Mucosa of descending colon (tissue), 3 donors: Measurements from ENCODE around the gene CIC. TPM values are rescaled to one million over a fixed set of nuclear protein-coding genes. Genes with fewer than 3 reads are reported as not detected.
"Not testable (repeated sequence)": the region's sequence is repeated elsewhere in the genome, so short reads cannot be mapped to it uniquely, and the experiment has no call there.

ENCODE experiments used
- ATAC-seq: fragments of 200-7000 bp; cut with Tn5 transposase; one replicate; pipeline ENCODE4 v1.9.1; 2020; ENCODE audit warnings: mild to moderate bottlenecking, moderate library complexity
- DNase-seq, 3 donors: peaks; one replicate each; pipeline ENCODE4 v3.0.0-alpha.2; 2020
- H3K36me3 ChIP-seq: fragments of 200-600 bp; one replicate; pipeline ENCODE4 v1.8.0; 2021; ENCODE audit warnings: low read depth, mild to moderate bottlenecking
- H3K4me1 ChIP-seq: fragments of 200-600 bp; one replicate; pipeline ENCODE4 v1.8.0; 2021; ENCODE audit warnings: low read depth, mild to moderate bottlenecking
- H3K4me3 ChIP-seq: fragments of 200-600 bp; one replicate; pipeline ENCODE4 v1.8.0; 2021; ENCODE audit warnings: mild to moderate bottlenecking
- H3K9me3 ChIP-seq: fragments of 200-600 bp; one replicate; pipeline ENCODE4 v1.8.0; 2021; ENCODE audit warnings: mild to moderate bottlenecking
- intact Hi-C, 2 donors: fragments of 100-400 bp; cut with DNase I in 1 of 2; cut with micrococcal nuclease in 1 of 2; formaldehyde crosslinking; loops; one replicate each; pipeline versions ENCODE4 v1.11.0 to v1.11.1; 2022; cut with DNase I, micrococcal nuclease
- total RNA-seq, 3 donors: library from RNA; stranded (reverse); fragmentation: NEBNext Ultra II Directional in 2 of 3; extraction: Animal tissue kit (Norgen Biotek cat#: 25700) in 2 of 3; gene quantifications; one replicate each; pipeline versions ENCODE4 v1.2.1 to v1.2.4, GENCODE V29; 2021 to 2023
- TF ChIP-seq, protein P1 (sequence below): fragments of 200-600 bp; IDR thresholded peaks from one replicate; pipeline ENCODE4 v1.8.0; 2022; ENCODE audit warnings: antibody characterized with exemption, mild to moderate bottlenecking
- donor health status: DM: no; HTN: no; CAD: no; lungs with moderate emphysema.
- donor health status: DM: no; HTN: no; CAD: no.
- donor health status: DM: no; HTN: yes; CAD: no.

CIC gene
- total RNA-seq, 3 donors from 2014 or later: 47.3 to 78.0 (median 50.0) TPM

DNA sequence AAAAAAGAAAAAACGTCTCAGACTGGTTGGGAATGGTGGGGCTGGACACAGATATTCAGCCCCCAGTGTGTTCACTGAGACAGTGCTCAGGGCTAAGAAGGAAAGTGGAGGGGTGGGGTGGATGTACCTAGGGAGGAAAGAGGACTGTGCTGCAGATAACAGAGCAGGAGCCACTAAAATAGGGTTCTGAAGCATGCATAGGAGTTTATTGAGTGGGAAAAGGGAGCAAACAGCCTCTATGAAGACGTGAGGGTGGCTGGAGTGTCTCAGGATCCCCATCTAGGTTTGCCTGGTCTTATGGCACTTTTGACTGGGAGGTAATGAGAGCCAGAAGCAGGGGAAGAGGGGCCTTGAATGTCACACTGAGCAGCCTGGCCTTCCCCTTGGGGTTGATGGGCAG lies 59.8 kb downstream of the CIC start:
- intact Hi-C loops: no loop called here

DNA sequence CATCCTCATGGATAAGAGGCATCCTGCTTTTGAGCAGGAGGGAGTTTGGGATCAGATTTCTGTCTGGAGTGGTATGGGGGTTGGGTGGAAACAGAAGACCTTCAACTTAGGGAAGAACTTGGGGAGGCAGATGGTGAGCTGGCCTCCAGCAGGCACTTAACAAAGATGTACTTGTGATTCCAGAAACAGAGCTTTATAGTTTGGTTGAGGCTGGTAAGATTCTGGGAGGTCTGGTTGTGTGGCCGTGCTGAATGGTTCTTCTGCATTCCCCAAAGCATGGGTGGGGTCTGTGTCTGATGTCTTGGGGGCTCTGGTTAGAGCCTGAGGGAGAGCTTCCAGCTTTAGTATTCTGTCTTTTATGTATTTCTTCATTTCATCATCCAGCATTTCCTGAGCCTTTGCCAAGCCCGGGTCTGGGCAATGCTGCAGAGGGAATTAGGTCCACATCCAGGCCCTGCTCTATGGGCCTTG lies 61.2 kb downstream of the CIC start:
- intact Hi-C loops: no loop called here
- no peak for ATAC-seq
- DNase-seq: no peak
- TF ChIP-seq, protein P1, sequence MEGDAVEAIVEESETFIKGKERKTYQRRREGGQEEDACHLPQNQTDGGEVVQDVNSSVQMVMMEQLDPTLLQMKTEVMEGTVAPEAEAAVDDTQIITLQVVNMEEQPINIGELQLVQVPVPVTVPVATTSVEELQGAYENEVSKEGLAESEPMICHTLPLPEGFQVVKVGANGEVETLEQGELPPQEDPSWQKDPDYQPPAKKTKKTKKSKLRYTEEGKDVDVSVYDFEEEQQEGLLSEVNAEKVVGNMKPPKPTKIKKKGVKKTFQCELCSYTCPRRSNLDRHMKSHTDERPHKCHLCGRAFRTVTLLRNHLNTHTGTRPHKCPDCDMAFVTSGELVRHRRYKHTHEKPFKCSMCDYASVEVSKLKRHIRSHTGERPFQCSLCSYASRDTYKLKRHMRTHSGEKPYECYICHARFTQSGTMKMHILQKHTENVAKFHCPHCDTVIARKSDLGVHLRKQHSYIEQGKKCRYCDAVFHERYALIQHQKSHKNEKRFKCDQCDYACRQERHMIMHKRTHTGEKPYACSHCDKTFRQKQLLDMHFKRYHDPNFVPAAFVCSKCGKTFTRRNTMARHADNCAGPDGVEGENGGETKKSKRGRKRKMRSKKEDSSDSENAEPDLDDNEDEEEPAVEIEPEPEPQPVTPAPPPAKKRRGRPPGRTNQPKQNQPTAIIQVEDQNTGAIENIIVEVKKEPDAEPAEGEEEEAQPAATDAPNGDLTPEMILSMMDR: no peak
- Histone ChIP-seq H3K36me3 (no peaks in the 10 kb centered on the region), H3K9me3 (no peaks in the 10 kb centered on the region), H3K4me1 (peaks cover 11% of the 10 kb centered on the region), H3K4me3 (no peak overlapping the region)

More for the DNA sequence above, 59.8 kb downstream of the CIC start:
- H3K4me1 ChIP-seq: peaks cover 20% of the 10 kb centered on the region
- no peaks in the 10 kb centered on the region for H3K9me3 ChIP-seq
- DNase-seq: no peak
- H3K4me3 ChIP-seq: no peak overlapping the region
- TF ChIP-seq, protein P1: no peak
- no peaks in the 10 kb centered on the region for H3K36me3 ChIP-seq
- ATAC-seq: no peak

DNA sequence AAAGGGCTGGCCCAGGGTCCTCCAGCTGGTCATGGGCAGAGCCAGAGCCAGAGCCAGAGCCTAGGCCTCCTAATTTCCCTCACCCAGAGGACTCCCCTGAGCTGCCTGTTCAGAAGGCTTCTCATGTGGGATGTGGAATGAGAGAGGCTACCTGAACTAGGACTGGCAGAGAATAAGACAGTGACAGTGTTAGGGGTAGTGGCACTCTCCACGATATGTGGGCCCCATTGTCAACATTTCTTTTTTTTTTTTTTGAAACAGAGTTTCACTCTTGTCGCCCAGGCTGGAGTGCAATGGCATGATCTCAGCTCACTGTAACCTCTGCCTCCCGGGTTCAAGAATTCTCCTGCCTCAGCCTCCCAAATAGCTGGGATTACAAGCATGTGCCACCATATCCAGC lies 62.3 kb downstream of the CIC start:
- intact Hi-C loops, ATAC-seq, H3K36me3 ChIP-seq, H3K4me3 ChIP-seq, DNase-seq, H3K9me3 ChIP-seq: not testable (repeated sequence)
- H3K4me1 ChIP-seq: peaks cover 11% of the 10 kb centered on the region

DNA sequence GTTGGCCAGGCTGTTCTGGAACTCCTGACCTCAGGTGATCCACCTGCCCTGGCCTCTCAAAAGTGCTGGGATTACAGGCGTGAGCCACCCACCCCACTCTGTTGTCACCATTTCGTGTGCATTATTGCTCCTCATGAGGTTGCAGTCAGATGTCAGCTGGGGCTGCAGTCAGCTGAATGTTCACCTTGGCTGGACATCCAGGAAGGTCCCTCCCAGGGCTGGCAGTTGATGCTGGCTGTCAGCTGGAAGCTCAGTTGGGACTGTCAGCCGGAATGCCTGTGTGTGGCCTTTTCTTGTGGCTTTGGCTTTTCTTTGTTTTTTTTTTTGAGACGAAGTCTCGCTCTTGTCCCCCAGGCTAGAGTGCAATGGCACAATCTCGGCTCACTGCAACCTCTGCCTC lies 63.0 kb downstream of the CIC start:
- ATAC-seq (no peak), DNase-seq (no peak)
- no peaks in the 10 kb centered on the region for H3K9me3 ChIP-seq
- no peaks in the 10 kb centered on the region for H3K36me3 ChIP-seq
- H3K4me3 ChIP-seq: no peak overlapping the region
- peaks cover 4% of the 10 kb centered on the region for H3K4me1 ChIP-seq
- intact Hi-C loops: no loop called here
- TF ChIP-seq, protein P1: no peak

DNA sequence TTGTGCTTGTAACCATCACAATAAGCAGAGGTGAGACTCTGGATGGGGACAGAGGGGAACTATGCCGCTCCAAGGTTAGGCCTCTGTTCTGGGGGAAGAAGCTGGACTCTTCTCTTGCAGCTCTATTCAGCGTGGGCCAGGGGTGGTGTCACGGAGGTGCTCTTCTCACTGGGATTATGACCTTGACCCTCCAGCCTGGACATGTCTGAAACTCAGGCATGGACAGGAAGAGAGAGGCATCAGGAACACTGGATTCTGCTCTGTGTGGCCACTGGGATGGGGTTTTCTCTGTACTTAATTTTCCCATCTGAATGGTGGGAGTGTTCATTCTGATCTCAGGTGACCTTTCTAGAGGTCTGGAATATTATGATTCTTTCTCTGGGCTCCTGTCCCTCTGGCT lies 64.0 kb downstream of the CIC start:
- no peak for ATAC-seq
- no peak for DNase-seq
- no peaks in the 10 kb centered on the region for H3K36me3 ChIP-seq
- no peak overlapping the region for H3K4me3 ChIP-seq
- no peaks in the 10 kb centered on the region for H3K4me1 ChIP-seq
- no peaks in the 10 kb centered on the region for H3K9me3 ChIP-seq
- intact Hi-C loops: no loop called here
- TF ChIP-seq, protein P1: no peak

DNA sequence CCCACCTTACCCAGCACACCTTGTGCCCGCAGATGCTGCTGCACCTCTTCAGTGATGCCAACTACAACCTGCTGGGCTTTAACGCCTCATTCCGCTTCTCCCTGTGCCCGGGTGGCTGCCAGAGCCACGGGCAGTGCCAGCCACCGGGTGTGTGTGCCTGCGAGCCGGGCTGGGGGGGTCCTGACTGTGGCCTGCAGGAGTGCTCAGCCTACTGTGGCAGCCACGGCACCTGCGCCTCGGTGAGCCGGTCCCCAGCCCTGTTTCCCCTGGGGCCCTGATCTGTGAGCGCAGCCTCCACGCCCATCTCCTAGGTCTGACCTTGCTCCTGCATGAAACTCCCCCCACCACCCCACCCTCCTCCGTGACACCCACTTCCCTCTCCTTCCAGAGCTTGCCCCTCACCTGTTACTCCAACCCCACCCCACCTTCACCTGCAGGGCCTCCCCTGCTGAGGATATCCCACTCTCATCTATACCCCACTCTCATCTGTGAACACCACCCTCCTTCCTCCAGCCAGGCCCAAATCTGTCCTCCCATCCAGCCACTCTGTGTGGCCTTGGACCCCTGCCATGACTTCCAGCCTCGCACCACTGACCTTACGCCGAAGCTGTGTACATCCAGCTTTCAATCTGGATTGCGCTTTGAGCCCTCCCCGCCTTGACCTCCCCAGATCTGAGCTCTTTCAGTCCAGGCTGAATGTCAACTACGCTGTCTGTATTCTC lies 65.1 kb downstream of the CIC start:
- no peaks in the 10 kb centered on the region for H3K9me3 ChIP-seq
- H3K4me1 ChIP-seq: no peaks in the 10 kb centered on the region
- intact Hi-C loops: no loop called here
- no peak for ATAC-seq
- H3K4me3 ChIP-seq: no peak overlapping the region
- no peak for DNase-seq
- TF ChIP-seq, protein P1: no peak
- no peaks in the 10 kb centered on the region for H3K36me3 ChIP-seq
